ENCODE measurements around the gene TMEM204.

DNA sequence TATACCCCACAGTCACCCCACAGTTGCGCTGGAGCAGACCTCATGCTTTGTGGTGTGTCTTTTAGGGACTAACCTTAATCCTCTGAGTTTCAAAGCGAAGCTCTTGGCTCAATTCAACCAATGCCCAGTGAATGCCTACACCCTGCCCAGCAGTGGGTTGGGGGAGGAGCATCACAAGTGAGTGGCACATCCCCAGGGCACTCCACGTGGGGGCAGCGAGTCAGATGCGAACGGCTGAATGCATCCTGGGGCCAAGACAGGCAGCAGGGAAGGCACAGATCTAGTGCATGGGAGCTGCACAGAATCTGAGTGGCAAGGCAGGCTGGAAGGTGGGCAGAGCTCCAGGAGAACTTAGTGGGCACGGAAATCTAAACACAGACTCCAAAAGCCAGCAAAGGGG lies 39.2 kb downstream of the TMEM204 start:
- TF ChIP-seq EP300 (IDR thresholded peaks at IDR 0.05; ENCODE audit: borderline replicate concordance) (no peak), CREB1 (IDR thresholded peaks at IDR 0.05; ENCODE audit: low read depth) (no peak), FOXM1 (IDR thresholded peaks at IDR 0.05; ENCODE audit: borderline replicate concordance, low read depth) (no peak), YY1 (IDR thresholded peaks at IDR 0.05; ENCODE audit: low read depth) (no peak), ZBTB7A (IDR thresholded peaks at IDR 0.05; ENCODE audit: low read depth) (no peak)
- TF ChIP-seq, protein P1, sequence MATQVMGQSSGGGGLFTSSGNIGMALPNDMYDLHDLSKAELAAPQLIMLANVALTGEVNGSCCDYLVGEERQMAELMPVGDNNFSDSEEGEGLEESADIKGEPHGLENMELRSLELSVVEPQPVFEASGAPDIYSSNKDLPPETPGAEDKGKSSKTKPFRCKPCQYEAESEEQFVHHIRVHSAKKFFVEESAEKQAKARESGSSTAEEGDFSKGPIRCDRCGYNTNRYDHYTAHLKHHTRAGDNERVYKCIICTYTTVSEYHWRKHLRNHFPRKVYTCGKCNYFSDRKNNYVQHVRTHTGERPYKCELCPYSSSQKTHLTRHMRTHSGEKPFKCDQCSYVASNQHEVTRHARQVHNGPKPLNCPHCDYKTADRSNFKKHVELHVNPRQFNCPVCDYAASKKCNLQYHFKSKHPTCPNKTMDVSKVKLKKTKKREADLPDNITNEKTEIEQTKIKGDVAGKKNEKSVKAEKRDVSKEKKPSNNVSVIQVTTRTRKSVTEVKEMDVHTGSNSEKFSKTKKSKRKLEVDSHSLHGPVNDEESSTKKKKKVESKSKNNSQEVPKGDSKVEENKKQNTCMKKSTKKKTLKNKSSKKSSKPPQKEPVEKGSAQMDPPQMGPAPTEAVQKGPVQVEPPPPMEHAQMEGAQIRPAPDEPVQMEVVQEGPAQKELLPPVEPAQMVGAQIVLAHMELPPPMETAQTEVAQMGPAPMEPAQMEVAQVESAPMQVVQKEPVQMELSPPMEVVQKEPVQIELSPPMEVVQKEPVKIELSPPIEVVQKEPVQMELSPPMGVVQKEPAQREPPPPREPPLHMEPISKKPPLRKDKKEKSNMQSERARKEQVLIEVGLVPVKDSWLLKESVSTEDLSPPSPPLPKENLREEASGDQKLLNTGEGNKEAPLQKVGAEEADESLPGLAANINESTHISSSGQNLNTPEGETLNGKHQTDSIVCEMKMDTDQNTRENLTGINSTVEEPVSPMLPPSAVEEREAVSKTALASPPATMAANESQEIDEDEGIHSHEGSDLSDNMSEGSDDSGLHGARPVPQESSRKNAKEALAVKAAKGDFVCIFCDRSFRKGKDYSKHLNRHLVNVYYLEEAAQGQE (IDR thresholded peaks at IDR 0.05; ENCODE audit: low read depth) = no peak
- TF ChIP-seq, protein P2, sequence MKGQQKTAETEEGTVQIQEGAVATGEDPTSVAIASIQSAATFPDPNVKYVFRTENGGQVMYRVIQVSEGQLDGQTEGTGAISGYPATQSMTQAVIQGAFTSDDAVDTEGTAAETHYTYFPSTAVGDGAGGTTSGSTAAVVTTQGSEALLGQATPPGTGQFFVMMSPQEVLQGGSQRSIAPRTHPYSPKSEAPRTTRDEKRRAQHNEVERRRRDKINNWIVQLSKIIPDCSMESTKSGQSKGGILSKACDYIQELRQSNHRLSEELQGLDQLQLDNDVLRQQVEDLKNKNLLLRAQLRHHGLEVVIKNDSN (IDR thresholded peaks at IDR 0.05) = no peak

Data from Ishikawa (cell line).